ENCODE results near the gene MAST2.

DNA sequence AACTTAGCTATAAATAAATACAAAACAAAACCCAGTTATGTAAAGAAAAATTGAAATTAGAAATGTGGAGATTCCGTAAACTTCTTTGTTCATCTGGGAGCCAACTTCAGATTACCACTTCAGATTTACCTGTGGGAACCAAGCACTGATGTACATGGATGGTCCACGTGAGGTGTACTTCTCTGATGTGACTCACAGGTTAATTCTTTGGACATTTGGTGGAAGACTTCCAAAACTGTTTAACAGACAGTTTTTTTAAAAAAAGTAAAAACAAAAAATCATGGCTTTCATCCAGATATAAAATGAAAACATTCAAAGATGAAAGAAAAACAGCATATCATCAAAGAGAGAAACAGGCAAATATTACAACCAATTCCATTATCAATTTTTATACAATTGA is 92.0 kb downstream of the MAST2 start:
- no peak for TF ChIP-seq EZH2phosphoT487 (IDR thresholded peaks at IDR 0.05; ENCODE audit: insufficient read depth, low read depth)
- TF ChIP-seq EZH2 (IDR thresholded peaks at IDR 0.05; ENCODE audit: insufficient read depth, poor library complexity, severe bottlenecking): no peak

All from GM23248 (cell line).